IMR-90 (cell line): Measurements from ENCODE around the gene SIK3.

Experiments used
- CTCF ChIP-seq: conservative IDR thresholded peaks from 2 replicates; pipeline ENCODE4 v1.5.1; 2012; ENCODE audit warnings: mild to moderate bottlenecking, low read depth, low read length, improper control_type of control experiment
- MAZ ChIP-seq: IDR thresholded peaks from 2 replicates; pipeline ENCODE4 v1.6.1; 2012; ENCODE audit warnings: low read depth, mild to moderate bottlenecking, low read length, improper control_type of control experiment, moderate library complexity, borderline replicate concordance
- POLR2A ChIP-seq: IDR thresholded peaks from 2 replicates; pipeline ENCODE4 v1.6.1; 2012; ENCODE audit warnings: mild to moderate bottlenecking, low read depth, low read length
- SMC3 ChIP-seq: fragments of 150-350 bp; IDR thresholded peaks from 2 replicates; pipeline ENCODE4 v1.6.1; 2016; ENCODE audit warnings: low read depth, mild to moderate bottlenecking, antibody characterized with exemption, low read length, moderate library complexity

- TF ChIP-seq SMC3 (no peak), MAZ (no peak), CTCF (no peak), POLR2A (no peak)
Measured at GRCh38 chr11:117083011-117083935, 15.0 kb downstream of the SIK3 start.
